ENCODE data around the gene SNAP25.

SNAP25 gene

DNA sequence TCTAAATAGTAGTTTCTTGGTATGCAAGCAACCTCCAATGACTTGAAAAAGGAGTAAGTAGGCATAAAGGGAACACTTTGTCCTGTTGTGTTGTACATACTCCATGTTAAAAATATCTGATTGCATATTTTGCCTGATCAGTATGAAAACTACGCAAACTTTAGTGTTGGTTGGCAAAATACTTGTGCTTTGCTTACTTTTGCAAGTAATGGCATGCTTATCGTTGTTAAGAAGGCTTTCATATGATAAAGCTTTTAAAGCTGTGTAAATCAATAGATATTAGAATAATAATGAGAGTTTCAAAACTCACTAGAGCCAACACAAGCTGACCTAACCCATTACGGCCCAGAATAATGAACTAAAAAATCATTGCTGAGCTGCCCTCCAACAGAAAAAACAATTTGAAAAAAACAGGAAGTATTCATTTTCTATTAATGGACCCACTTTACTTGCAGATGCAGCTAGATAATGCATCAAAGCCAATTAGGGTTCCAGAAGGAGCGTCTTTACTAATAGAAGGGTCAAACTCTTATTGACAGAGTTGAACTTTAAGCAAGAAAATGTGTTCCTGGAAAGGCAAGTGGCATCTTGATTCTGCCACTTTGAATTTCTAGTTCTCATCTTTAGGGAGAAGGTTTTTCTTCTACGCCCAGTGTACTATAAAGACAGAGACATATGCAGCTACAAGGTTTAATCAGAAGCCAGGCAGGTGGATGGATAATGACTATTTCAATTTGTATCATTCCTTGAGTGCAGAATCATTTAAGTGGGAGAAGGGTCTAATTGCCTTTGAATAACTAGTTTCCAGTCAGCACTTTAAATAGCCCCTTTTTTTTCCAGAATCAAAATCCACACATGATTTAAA is 82.2 kb downstream of the SNAP25 start:
- no peak overlapping the region for H3K4me3 ChIP-seq (ENCODE audit: low read length)
- no peak for DNase-seq (ENCODE audit: low read depth)
- TF ChIP-seq, protein P1, sequence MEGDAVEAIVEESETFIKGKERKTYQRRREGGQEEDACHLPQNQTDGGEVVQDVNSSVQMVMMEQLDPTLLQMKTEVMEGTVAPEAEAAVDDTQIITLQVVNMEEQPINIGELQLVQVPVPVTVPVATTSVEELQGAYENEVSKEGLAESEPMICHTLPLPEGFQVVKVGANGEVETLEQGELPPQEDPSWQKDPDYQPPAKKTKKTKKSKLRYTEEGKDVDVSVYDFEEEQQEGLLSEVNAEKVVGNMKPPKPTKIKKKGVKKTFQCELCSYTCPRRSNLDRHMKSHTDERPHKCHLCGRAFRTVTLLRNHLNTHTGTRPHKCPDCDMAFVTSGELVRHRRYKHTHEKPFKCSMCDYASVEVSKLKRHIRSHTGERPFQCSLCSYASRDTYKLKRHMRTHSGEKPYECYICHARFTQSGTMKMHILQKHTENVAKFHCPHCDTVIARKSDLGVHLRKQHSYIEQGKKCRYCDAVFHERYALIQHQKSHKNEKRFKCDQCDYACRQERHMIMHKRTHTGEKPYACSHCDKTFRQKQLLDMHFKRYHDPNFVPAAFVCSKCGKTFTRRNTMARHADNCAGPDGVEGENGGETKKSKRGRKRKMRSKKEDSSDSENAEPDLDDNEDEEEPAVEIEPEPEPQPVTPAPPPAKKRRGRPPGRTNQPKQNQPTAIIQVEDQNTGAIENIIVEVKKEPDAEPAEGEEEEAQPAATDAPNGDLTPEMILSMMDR (conservative IDR thresholded peaks at IDR 0.05; ENCODE audit: low read depth, low read length) = no peak

DNA sequence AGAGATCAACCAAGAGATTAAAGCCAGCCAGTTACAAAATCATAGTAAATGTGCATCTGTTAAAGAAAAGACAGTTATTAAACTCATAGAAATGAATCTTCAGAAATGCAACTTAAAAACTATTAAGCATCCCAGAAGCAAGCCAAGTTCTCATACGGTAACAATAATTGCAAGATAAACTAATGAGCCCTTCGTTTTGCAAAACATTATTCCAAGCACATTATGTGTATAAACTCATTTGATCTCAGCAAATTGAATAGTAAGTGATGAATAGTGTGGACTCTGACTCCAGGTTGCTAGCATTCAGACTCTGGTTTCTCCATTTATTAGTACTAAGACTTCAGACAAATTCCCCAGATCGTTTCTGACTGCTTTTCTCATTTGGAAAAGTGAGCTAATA is 85.2 kb downstream of the SNAP25 start:
- TF ChIP-seq, protein P1 (conservative IDR thresholded peaks at IDR 0.05; ENCODE audit: low read depth, low read length) = no peak
- no peak overlapping the region for H3K4me3 ChIP-seq (ENCODE audit: low read length)
- no peak for DNase-seq (ENCODE audit: low read depth)

DNA sequence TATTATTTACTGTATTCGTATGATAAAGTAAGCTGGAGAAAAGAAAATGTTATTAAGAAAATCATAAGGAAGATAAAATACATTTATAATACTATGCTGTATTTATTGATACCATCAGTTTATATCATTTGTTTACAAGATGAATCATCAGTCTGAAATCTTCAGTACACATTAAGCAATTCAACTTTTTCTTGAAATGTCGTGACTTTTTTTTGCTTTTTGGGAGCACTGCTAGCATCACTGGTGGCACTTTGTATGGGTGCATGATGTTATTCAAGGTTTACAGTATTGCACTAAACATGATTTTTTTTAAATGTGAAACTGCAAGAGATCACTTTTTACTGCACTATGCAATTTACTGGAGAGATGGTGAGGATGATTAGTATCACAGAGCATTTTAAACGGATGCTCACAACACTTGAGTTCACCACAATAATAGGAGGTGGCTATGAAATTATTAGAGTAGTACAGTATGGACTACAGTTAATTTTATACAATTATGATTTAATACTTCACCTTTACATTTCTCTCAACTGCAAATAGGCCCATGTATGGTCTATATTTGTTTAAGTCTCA is 85.9 kb downstream of the SNAP25 start:
- DNase-seq (ENCODE audit: low read depth) = no peak

DNA sequence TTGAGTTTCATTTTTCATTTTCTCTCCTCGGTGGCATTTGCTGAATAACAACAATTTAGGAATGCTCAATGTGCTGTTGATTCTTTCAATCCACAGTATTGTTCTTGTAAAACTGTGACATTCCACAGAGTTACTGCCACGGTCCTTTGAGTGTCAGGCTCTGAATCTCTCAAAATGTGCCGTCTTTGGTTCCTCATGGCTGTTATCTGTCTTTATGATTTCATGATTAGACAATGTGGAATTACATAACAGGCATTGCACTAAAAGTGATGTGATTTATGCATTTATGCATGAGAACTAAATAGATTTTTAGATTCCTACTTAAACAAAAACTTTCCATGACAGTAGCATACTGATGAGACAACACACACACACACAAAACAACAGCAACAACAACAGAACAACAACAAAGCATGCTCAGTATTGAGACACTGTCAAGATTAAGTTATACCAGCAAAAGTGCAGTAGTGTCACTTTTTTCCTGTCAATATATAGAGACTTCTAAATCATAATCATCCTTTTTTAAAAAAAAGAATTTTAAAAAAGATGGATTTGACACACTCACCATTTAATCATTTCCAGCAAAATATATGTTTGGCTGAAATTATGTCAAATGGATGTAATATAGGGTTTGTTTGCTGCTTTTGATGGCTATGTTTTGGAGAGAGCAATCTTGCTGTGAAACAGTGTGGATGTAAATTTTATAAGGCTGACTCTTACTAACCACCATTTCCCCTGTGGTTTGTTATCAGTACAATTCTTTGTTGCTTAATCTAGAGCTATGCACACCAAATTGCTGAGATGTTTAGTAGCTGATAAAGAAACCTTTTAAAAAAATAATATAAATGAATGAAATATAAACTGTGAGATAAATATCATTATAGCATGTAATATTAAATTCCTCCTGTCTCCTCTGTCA is 88.1 kb downstream of the SNAP25 start:
- H3K4me3 ChIP-seq (ENCODE audit: low read length) = no peak overlapping the region
- no peak for DNase-seq (ENCODE audit: low read depth)
- TF ChIP-seq, protein P1 (conservative IDR thresholded peaks at IDR 0.05; ENCODE audit: low read depth, low read length) = no peak

More for the DNA sequence above, 85.9 kb downstream of the SNAP25 start:
- TF ChIP-seq, protein P1 (conservative IDR thresholded peaks at IDR 0.05; ENCODE audit: low read depth, low read length) = no peak
- no peak overlapping the region for H3K4me3 ChIP-seq (ENCODE audit: low read length)

DNA sequence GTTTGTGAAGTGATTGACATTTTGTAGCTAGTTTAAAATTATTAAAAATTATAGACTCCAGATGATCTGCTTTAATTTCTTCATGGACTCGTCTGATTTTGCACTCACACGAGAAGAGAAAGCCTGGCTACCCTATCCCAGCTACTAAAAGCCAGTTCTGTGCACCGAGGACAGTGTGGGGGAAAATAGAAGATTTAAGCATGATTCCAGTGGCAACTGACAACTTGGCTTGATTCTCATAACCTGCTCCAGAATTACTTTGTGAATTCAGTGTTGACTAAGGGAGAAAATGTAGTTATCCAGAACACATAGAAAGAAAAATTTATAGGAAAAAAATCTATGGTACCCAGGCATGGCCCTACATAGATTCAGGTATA is 88.7 kb downstream of the SNAP25 start:
- H3K4me3 ChIP-seq (ENCODE audit: low read length) = no peak overlapping the region
- no peak for DNase-seq (ENCODE audit: low read depth)
- TF ChIP-seq, protein P1 (conservative IDR thresholded peaks at IDR 0.05; ENCODE audit: low read depth, low read length) = no peak

DNA sequence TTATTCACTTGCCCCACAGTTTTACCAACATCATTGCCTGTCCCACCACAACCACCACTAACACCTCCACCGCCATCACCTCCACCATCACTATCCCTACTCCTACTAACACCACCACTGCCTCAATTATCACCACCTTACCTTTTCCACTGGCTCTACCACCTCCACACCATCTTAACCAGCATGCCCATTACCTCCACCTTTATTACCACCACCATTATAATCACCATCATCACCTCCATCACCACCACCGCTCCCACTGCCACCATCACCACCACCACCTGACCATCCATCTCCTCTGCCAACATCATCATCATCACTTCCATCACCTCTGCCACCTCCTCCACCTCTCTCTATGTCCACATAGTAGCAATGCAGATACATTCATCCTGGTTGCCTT is 90.0 kb downstream of the SNAP25 start:
- DNase-seq (ENCODE audit: low read depth) = no peak
- TF ChIP-seq, protein P1 (conservative IDR thresholded peaks at IDR 0.05; ENCODE audit: low read depth, low read length) = no peak
- H3K4me3 ChIP-seq (ENCODE audit: low read length) = no peak overlapping the region
